Fibroblast of villous mesenchyme (primary cell): ENCODE results near the gene MANBA. TPM values are rescaled to one million over a fixed set of nuclear protein-coding genes. Genes with fewer than 3 reads are reported as not detected.
A peak's percentile ranks its signal among the peaks of the same experiment; 100 is the strongest.
"Not testable (repeated sequence)": the region's sequence is repeated elsewhere in the genome, so short reads cannot be mapped to it uniquely, and the experiment has no call there.

Experiments
- DNase-seq: peaks from one replicate; pipeline ENCODE4 v3.0.0-alpha.2; 2010; ENCODE audit warnings: low read depth
- H3K4me3 ChIP-seq: 2 replicates; pipeline ENCODE4 v1.5.1; 2011; ENCODE audit warnings: low read depth, mild to moderate bottlenecking, low read length
- total RNA-seq: library from RNA; depleted of rRNA; stranded (reverse); fragments of >200 nt; gene quantifications from 2 replicates; pipeline ENCODE4 v1.2.3, GENCODE V29; 2012
- TF ChIP-seq, protein P1 (sequence below): IDR thresholded peaks from 2 replicates; pipeline ENCODE4 v1.5.1; 2012; ENCODE audit warnings: low read depth, mild to moderate bottlenecking, low read length; ENCODE audit not compliant: insufficient read depth

The MANBA gene
- total RNA-seq, 1 donor: 53.5 TPM

GRCh38 chr4:102734591-102735385 is 26.0 kb downstream of the MANBA start:
- H3K4me3 ChIP-seq: no peak overlapping the region
- peak; percentile 21 for DNase-seq
- TF ChIP-seq, protein P1, sequence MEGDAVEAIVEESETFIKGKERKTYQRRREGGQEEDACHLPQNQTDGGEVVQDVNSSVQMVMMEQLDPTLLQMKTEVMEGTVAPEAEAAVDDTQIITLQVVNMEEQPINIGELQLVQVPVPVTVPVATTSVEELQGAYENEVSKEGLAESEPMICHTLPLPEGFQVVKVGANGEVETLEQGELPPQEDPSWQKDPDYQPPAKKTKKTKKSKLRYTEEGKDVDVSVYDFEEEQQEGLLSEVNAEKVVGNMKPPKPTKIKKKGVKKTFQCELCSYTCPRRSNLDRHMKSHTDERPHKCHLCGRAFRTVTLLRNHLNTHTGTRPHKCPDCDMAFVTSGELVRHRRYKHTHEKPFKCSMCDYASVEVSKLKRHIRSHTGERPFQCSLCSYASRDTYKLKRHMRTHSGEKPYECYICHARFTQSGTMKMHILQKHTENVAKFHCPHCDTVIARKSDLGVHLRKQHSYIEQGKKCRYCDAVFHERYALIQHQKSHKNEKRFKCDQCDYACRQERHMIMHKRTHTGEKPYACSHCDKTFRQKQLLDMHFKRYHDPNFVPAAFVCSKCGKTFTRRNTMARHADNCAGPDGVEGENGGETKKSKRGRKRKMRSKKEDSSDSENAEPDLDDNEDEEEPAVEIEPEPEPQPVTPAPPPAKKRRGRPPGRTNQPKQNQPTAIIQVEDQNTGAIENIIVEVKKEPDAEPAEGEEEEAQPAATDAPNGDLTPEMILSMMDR: no peak

- TF ChIP-seq, protein P1: no peak
- no peak overlapping the region for H3K4me3 ChIP-seq
- DNase-seq: no peak
These were observed 26.7 kb downstream of the MANBA start for GRCh38 chr4:102734116-102734515.

DNA sequence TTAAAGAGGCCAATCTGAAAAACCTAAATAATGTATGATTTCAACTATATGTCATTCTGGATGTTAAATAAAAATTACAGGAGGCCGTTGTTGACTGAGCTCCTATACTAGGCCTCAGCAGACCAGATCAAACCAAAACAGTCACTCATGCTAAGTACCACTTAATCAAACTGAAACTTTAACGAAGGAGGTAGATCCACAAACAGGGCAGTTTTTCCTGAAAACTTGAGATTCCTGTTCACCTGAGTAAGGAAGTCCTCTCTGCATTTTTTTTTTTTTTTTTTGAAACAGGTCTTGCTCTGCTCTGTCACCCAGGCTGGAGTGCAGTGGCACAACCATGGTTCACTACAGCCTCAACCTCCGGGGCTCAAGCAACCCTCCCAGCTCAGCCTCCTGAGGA is 27.7 kb downstream of the MANBA start:
- TF ChIP-seq, protein P1: no peak
- H3K4me3 ChIP-seq: no peak overlapping the region
- DNase-seq: no peak

- H3K4me3 ChIP-seq: no peak overlapping the region
- TF ChIP-seq, protein P1: no peak
These were observed 28.1 kb downstream of the MANBA start for GRCh38 chr4:102732678-102733077.

DNA sequence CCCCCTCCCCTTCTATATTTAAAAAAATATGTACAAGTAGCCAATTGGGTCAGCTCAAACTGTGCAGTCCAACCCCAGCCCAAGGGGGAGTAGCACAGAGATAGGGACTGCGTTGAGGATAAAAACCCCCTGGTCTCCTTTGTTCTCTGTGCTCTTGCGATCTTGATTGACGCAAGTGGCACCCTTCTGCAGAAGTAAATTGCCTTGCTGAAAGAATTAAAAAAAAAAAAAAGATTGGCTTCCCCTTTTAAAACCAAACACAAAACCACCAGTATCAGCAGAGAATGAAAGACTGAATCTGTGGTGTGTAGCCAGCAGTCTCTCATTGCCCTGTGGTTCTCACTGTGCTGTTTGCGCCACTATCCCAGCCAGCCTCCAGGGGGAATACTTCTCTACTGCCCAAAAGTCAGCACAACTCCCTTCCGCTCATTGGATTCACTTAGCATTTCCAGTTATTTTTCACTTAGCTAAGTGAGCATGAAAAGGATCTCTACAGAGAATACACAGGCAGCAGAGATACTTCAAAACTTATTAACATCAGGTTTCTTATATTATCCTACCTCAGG is 29.7 kb downstream of the MANBA start:
- no peak overlapping the region for H3K4me3 ChIP-seq
- DNase-seq: no peak
- TF ChIP-seq, protein P1: peak; percentile 40

More at GRCh38 chr4:102732678-102733077, 28.1 kb downstream of the MANBA start:
- no peak for DNase-seq

DNA sequence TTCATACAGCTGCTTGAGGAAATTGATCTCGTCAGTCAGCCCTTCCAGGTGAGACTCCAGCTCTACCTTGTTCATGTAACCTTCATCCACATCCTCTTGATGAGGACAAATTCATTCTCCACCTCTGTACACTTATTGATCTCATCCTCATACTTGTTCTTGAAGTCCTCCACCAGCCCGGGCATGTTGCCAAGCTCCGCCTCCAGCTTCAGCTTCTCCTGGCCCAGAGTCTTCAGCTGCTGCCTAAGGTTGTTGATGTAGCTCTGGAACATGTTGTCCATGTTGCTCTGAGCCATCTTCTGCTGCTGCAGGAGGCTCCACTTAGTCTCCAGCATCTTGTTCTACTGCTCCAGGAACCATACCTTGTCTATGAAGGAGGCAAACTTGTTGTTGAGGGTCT is 31.3 kb downstream of the MANBA start:
- not testable (repeated sequence) for H3K4me3 ChIP-seq, DNase-seq

DNA sequence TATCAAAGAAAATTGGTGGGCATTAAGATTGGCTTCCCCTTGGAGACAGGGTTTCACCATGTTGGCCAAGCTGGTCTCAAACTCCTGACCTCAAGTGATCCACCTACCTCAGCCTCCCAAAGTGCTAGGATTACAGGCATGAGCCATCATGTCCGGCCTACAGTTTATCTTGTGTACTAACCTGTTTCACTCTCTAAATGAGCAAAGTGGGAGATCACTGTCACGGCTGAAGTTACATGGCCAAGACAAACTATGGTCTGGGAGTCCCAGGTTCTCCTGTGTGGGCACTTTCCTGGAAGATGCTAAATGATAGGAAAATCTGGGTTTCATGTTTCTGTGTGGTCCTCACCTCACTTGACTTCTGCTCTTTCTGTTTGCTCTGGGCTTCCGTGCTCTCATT is 33.8 kb downstream of the MANBA start:
- H3K4me3 ChIP-seq, DNase-seq: not testable (repeated sequence)

GRCh38 chr4:102726068-102726467 is 34.7 kb downstream of the MANBA start:
- TF ChIP-seq, protein P1: no peak
- no peak overlapping the region for H3K4me3 ChIP-seq
- DNase-seq: no peak
